ENCODE results near the gene CHD6. TPM values are rescaled to one million over a fixed set of nuclear protein-coding genes. Genes with fewer than 3 reads are reported as not detected.

Gene CHD6
- total and polyA plus RNA-seq, 2 of the 13 experiments (the other 11 are each of a cell fraction or from before 2014, with no cell fraction given), result 14.4 to 52.0 TPM

GRCh38 chr20:41506192-41506915 is 111.8 kb downstream of the CHD6 start (continued):
- TF ChIP-seq ZNF143 (CRISPR knock-in tag; IDR thresholded peaks at IDR 0.05), result no peak
- no peak for TF ChIP-seq SMAD1 (CRISPR knock-in tag; IDR thresholded peaks at IDR 0.05; ENCODE audit: borderline replicate concordance, low read depth)
- no peak for TF ChIP-seq SNAPC4 (CRISPR knock-in tag; IDR thresholded peaks at IDR 0.05)
- no peak for TF ChIP-seq DMAP1 (CRISPR knock-in tag; IDR thresholded peaks at IDR 0.05)
- TF ChIP-seq ZNF431 (CRISPR knock-in tag; IDR thresholded peaks at IDR 0.05; ENCODE audit: borderline replicate concordance, low read depth), result no peak
- peak; percentile 72; the same call in 1 of the 2 replicates for TF ChIP-seq NR2F6 (IDR thresholded peaks at IDR 0.05)
- 0 out of 2 replicates have a peak, but pooled peaks have one; percentile 34 for TF ChIP-seq NR2F6 (CRISPR knock-in tag; IDR thresholded peaks at IDR 0.05)
- 0 out of 2 replicates have a peak, but pooled peaks have one; percentile 26 for TF ChIP-seq ZBTB37 (CRISPR knock-in tag; IDR thresholded peaks at IDR 0.05)
- TF ChIP-seq ZBTB4 (CRISPR knock-in tag; IDR thresholded peaks at IDR 0.05; ENCODE audit: borderline replicate concordance), result no peak
- 0 out of 2 replicates have a peak, but pooled peaks have one; percentile 18 for TF ChIP-seq ZNF770 (CRISPR knock-in tag; IDR thresholded peaks at IDR 0.05)
- TF ChIP-seq MYNN (CRISPR knock-in tag; IDR thresholded peaks at IDR 0.05; ENCODE audit: low read depth), result no peak
- no peak for TF ChIP-seq SETDB1 (CRISPR knock-in tag; IDR thresholded peaks at IDR 0.05; ENCODE audit: borderline replicate concordance)
- no peak for TF ChIP-seq ZNF234 (CRISPR knock-in tag; conservative IDR thresholded peaks at IDR 0.05)
- TF ChIP-seq ZNF367 (CRISPR knock-in tag; IDR thresholded peaks at IDR 0.05; ENCODE audit: borderline replicate concordance), result no peak
- no peak for TF ChIP-seq RAD21 (CRISPR knock-in tag; IDR thresholded peaks at IDR 0.05)
- no peak for TF ChIP-seq ZKSCAN8 (CRISPR knock-in tag; IDR thresholded peaks at IDR 0.05; ENCODE audit: borderline replicate concordance)
- peak; percentile 74 for TF ChIP-seq TEAD3 (CRISPR knock-in tag; optimal IDR thresholded peaks at IDR 0.05; ENCODE audit: borderline replicate concordance)

Measured in HepG2 (cell line).